ENCODE results near the gene SERPINH1. TPM values are rescaled to one million over a fixed set of nuclear protein-coding genes. Genes with fewer than 3 reads are reported as not detected.
A peak's percentile ranks its signal among the peaks of the same experiment; 100 is the strongest.

The SERPINH1 gene
- polyA plus RNA-seq, 3 donors = 1.6 to 4.6 (median 2.1) TPM

DNA sequence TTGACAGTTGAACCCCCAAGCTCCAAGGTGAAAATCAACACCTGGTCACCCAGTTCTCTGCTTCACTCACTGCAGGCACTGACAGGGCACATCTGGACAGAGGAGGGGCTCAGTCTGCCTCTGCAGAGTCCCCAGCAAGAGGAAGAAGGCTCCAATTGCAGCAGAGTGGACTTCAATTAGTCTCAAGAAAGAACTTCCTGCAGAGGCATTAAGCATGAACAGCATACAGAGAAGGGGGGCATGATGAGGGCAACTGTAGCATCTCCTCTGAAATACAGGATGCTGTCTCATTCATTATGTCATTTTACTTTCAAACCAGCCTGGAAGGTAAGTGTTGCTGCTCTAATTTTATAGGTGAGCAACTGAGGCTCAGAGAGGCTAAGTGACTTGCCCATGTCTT lies 47.5 kb upstream of the SERPINH1 start:
- no peak overlapping the region for H3K9ac ChIP-seq (ENCODE audit: insufficient read depth, low read length, poor library complexity, severe bottlenecking)
- peaks cover 0 to 3% (median 0%) of the 10 kb centered on the region in 3 donors for H3K27me3 Mint-ChIP-seq (ENCODE audit: low read depth in 3 of 3)
- H3K79me2 ChIP-seq (ENCODE audit: insufficient read depth, low read length) = no peaks in the 10 kb centered on the region
- H3K4me3 Mint-ChIP-seq = no peak overlapping the region
- no peak overlapping the region for H3K4me3 ChIP-seq (replicated peaks in 1 of 3; ENCODE audit: low read depth in 2 of 3, low read length in 3 of 3)
- H3K27me3 ChIP-seq (ENCODE audit: control insufficient read depth in 2 of 2, insufficient read depth in 2 of 2, low read length in 2 of 2) = no peaks in the 10 kb centered on the region
- no peak overlapping the region for H3K27ac ChIP-seq (ENCODE audit: low read depth in 1 of 2, low read length in 2 of 2)
- H3K9me3 ChIP-seq (replicated peaks in 1 of 2; ENCODE audit: control insufficient read depth in 1 of 2, insufficient read depth in 1 of 2, low read length in 2 of 2) = peaks cover 0 to 5% of the 10 kb centered on the region in 2 donors
- TF ChIP-seq CTCF (IDR thresholded peaks at IDR 0.05) = no peak
- no peak overlapping the region for H3K27ac Mint-ChIP-seq
- H3K36me3 ChIP-seq (replicated peaks in 1 of 2; ENCODE audit: control insufficient read depth in 1 of 2, insufficient read depth in 2 of 2, low read length in 2 of 2) = no peaks in the 10 kb centered on the region
- no peak overlapping the region for H3K4me2 ChIP-seq (replicated peaks; ENCODE audit: extremely low read depth, low read length, poor library complexity, severe bottlenecking)
- H3K9me3 Mint-ChIP-seq = peaks cover 0 to 3% (median 3%) of the 10 kb centered on the region in 7 donors
- no peak overlapping the region for H2AFZ ChIP-seq (ENCODE audit: insufficient read depth, low read depth, low read length, poor library complexity, severe bottlenecking)
- DNase-seq = no peak
- H3K4me1 ChIP-seq (ENCODE audit: control insufficient read depth in 1 of 2, insufficient read depth in 2 of 2, low read length in 2 of 2) = peaks cover 12 to 14% of the 10 kb centered on the region in 2 donors
- H3K4me1 Mint-ChIP-seq = peaks cover 26% of the 10 kb centered on the region
- peaks cover 4 to 6% of the 10 kb centered on the region in 2 donors for H3K36me3 Mint-ChIP-seq
- no peaks in the 10 kb centered on the region for H4K20me1 ChIP-seq (ENCODE audit: insufficient read depth, low read length)
- intact Hi-C loops (cut with micrococcal nuclease) = no loop called here

DNA sequence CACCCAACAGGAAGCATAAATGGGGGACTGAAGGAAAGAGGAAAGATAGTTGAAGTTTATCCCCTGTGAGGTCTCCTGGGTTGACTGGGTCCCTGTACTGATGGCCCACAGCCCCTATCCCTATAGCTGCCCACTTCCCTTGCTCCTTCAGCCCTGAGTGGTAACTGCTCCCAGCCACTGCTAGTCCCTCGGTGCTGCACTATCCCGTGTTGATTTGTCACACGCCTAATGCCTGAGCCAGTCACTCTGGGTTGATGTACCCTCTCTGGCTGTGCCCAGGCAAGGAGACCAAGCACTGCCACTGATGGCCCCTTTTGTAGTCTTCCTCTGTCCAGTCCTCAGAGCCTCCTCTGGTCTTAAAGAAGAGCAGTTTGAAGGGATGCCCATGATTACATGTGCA lies 45.9 kb upstream of the SERPINH1 start:
- intact Hi-C loops (cut with micrococcal nuclease) = no loop called here
- H3K9me3 Mint-ChIP-seq = peaks cover 0 to 3% (median 3%) of the 10 kb centered on the region in 7 donors
- H3K27me3 Mint-ChIP-seq (ENCODE audit: low read depth in 3 of 3) = peaks cover 0 to 2% (median 2%) of the 10 kb centered on the region in 3 donors
- Histone ChIP-seq H3K9me3 (replicated peaks in 1 of 2; ENCODE audit: control insufficient read depth in 1 of 2, insufficient read depth in 1 of 2, low read length in 2 of 2) (peaks cover 0 to 5% of the 10 kb centered on the region in 2 donors), H2AFZ (ENCODE audit: insufficient read depth, low read depth, low read length, poor library complexity, severe bottlenecking) (no peak overlapping the region), H3K9ac (ENCODE audit: insufficient read depth, low read length, poor library complexity, severe bottlenecking) (no peak overlapping the region), H3K36me3 (replicated peaks in 1 of 2; ENCODE audit: control insufficient read depth in 1 of 2, insufficient read depth in 2 of 2, low read length in 2 of 2) (no peaks in the 10 kb centered on the region), H3K4me1 (ENCODE audit: control insufficient read depth in 1 of 2, insufficient read depth in 2 of 2, low read length in 2 of 2) (peaks cover 12 to 14% of the 10 kb centered on the region in 2 donors), H3K4me2 (replicated peaks; ENCODE audit: extremely low read depth, low read length, poor library complexity, severe bottlenecking) (no peak overlapping the region), H4K20me1 (ENCODE audit: insufficient read depth, low read length) (peaks cover 6% of the 10 kb centered on the region), H3K27me3 (ENCODE audit: control insufficient read depth in 2 of 2, insufficient read depth in 2 of 2, low read length in 2 of 2) (no peaks in the 10 kb centered on the region), H3K27ac (ENCODE audit: low read depth in 1 of 2, low read length in 2 of 2) (no peak overlapping the region), H3K79me2 (ENCODE audit: insufficient read depth, low read length) (no peaks in the 10 kb centered on the region), H3K4me3 (replicated peaks in 1 of 3; ENCODE audit: low read depth in 2 of 3, low read length in 3 of 3) (no peak overlapping the region)
- H3K4me3 Mint-ChIP-seq = no peak overlapping the region
- peaks cover 4 to 6% of the 10 kb centered on the region in 2 donors for H3K36me3 Mint-ChIP-seq
- DNase-seq = no peak
- peak overlapping the region in 1 of 7 donors; percentile 64 for H3K27ac Mint-ChIP-seq
- H3K4me1 Mint-ChIP-seq = peaks cover 24% of the 10 kb centered on the region
- TF ChIP-seq CTCF (IDR thresholded peaks at IDR 0.05) = no peak
- WGBS (ENCODE audit: insufficient coverage) = 97% methylated on average over 3 of the region's 3 CpGs
